Mucosa of descending colon (tissue), 3 donors: Measurements from ENCODE around the gene LMNTD1. TPM values are rescaled to one million over a fixed set of nuclear protein-coding genes. Genes with fewer than 3 reads are reported as not detected.

Source experiments
- ATAC-seq: fragments of 200-7000 bp; cut with Tn5 transposase; one replicate; pipeline ENCODE4 v1.9.1; 2020; ENCODE audit warnings: mild to moderate bottlenecking, moderate library complexity
- DNase-seq, 3 donors: peaks; one replicate each; pipeline ENCODE4 v3.0.0-alpha.2; 2020
- H3K36me3 ChIP-seq: fragments of 200-600 bp; one replicate; pipeline ENCODE4 v1.8.0; 2021; ENCODE audit warnings: low read depth, mild to moderate bottlenecking
- H3K4me1 ChIP-seq: fragments of 200-600 bp; one replicate; pipeline ENCODE4 v1.8.0; 2021; ENCODE audit warnings: low read depth, mild to moderate bottlenecking
- H3K4me3 ChIP-seq: fragments of 200-600 bp; one replicate; pipeline ENCODE4 v1.8.0; 2021; ENCODE audit warnings: mild to moderate bottlenecking
- H3K9me3 ChIP-seq: fragments of 200-600 bp; one replicate; pipeline ENCODE4 v1.8.0; 2021; ENCODE audit warnings: mild to moderate bottlenecking
- intact Hi-C, 2 donors: fragments of 100-400 bp; cut with DNase I in 1 of 2; cut with micrococcal nuclease in 1 of 2; formaldehyde crosslinking; loops; one replicate each; pipeline versions ENCODE4 v1.11.0 to v1.11.1; 2022; cut with DNase I, micrococcal nuclease
- total RNA-seq, 3 donors: library from RNA; stranded (reverse); fragmentation: NEBNext Ultra II Directional in 2 of 3; extraction: Animal tissue kit (Norgen Biotek cat#: 25700) in 2 of 3; gene quantifications; one replicate each; pipeline versions ENCODE4 v1.2.1 to v1.2.4, GENCODE V29; 2021 to 2023
- TF ChIP-seq, protein P1 (sequence below): fragments of 200-600 bp; IDR thresholded peaks from one replicate; pipeline ENCODE4 v1.8.0; 2022; ENCODE audit warnings: antibody characterized with exemption, mild to moderate bottlenecking
- donor health status: DM: no; HTN: no; CAD: no; lungs with moderate emphysema.
- donor health status: DM: no; HTN: no; CAD: no.
- donor health status: DM: no; HTN: yes; CAD: no.

The LMNTD1 gene
- total RNA-seq, 3 donors from 2014 or later, result 0.76 TPM; not detected in 2

GRCh38 chr12:25463521-25463920 lies 89.6 kb downstream of the LMNTD1 start:
- no peaks in the 10 kb centered on the region for H3K36me3 ChIP-seq
- no peak overlapping the region for H3K4me3 ChIP-seq
- no peaks in the 10 kb centered on the region for H3K9me3 ChIP-seq
- intact Hi-C loops, result no loop called here
- ATAC-seq (no peak), DNase-seq (no peak)
- TF ChIP-seq, protein P1, sequence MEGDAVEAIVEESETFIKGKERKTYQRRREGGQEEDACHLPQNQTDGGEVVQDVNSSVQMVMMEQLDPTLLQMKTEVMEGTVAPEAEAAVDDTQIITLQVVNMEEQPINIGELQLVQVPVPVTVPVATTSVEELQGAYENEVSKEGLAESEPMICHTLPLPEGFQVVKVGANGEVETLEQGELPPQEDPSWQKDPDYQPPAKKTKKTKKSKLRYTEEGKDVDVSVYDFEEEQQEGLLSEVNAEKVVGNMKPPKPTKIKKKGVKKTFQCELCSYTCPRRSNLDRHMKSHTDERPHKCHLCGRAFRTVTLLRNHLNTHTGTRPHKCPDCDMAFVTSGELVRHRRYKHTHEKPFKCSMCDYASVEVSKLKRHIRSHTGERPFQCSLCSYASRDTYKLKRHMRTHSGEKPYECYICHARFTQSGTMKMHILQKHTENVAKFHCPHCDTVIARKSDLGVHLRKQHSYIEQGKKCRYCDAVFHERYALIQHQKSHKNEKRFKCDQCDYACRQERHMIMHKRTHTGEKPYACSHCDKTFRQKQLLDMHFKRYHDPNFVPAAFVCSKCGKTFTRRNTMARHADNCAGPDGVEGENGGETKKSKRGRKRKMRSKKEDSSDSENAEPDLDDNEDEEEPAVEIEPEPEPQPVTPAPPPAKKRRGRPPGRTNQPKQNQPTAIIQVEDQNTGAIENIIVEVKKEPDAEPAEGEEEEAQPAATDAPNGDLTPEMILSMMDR, result no peak
- H3K4me1 ChIP-seq, result no peaks in the 10 kb centered on the region

GRCh38 chr12:25463005-25463404 lies 90.1 kb downstream of the LMNTD1 start:
- DNase-seq (no peak), ATAC-seq (no peak)
- no peaks in the 10 kb centered on the region for H3K9me3 ChIP-seq
- no peaks in the 10 kb centered on the region for H3K4me1 ChIP-seq
- H3K36me3 ChIP-seq, result no peaks in the 10 kb centered on the region
- intact Hi-C loops, result no loop called here
- TF ChIP-seq, protein P1, result no peak
- H3K4me3 ChIP-seq, result no peak overlapping the region

- no peaks in the 10 kb centered on the region for H3K4me1 ChIP-seq
- H3K4me3 ChIP-seq, result no peak overlapping the region
- TF ChIP-seq, protein P1, result no peak
- H3K9me3 ChIP-seq, result no peaks in the 10 kb centered on the region
- intact Hi-C loops, result no loop called here
- ATAC-seq (peak; percentile 36), DNase-seq (no peak)
- no peaks in the 10 kb centered on the region for H3K36me3 ChIP-seq
These were observed 93.5 kb downstream of the LMNTD1 start for GRCh38 chr12:25459541-25459951.

- no peak overlapping the region for H3K4me3 ChIP-seq
- H3K36me3 ChIP-seq, result no peaks in the 10 kb centered on the region
- DNase-seq, result no peak
- no peaks in the 10 kb centered on the region for H3K4me1 ChIP-seq
- TF ChIP-seq, protein P1, result no peak
- intact Hi-C loops, result no loop called here
- ATAC-seq, result no peak
- no peaks in the 10 kb centered on the region for H3K9me3 ChIP-seq
These were observed 95.0 kb downstream of the LMNTD1 start for GRCh38 chr12:25458047-25458552.

GRCh38 chr12:25456474-25456873 lies 96.6 kb downstream of the LMNTD1 start:
- Histone ChIP-seq H3K4me1 (no peaks in the 10 kb centered on the region), H3K36me3 (no peaks in the 10 kb centered on the region), H3K9me3 (no peaks in the 10 kb centered on the region), H3K4me3 (no peak overlapping the region)
- TF ChIP-seq, protein P1, result no peak
- DNase-seq (no peak), ATAC-seq (no peak)
- intact Hi-C loops, result no loop called here

- no peaks in the 10 kb centered on the region for H3K36me3 ChIP-seq
- H3K4me1 ChIP-seq, result no peaks in the 10 kb centered on the region
- ATAC-seq (no peak), DNase-seq (no peak)
- H3K9me3 ChIP-seq, result no peaks in the 10 kb centered on the region
- H3K4me3 ChIP-seq, result no peak overlapping the region
- TF ChIP-seq, protein P1, result no peak
- intact Hi-C loops, result no loop called here
These were observed 97.4 kb downstream of the LMNTD1 start for GRCh38 chr12:25455696-25456095.
